HFF-Myc (cell line): ENCODE measurements around the gene DYNC2LI1.

Experiments
- DNase-seq: peaks from one replicate; pipeline ENCODE4 v3.0.0-alpha.2; 2011; ENCODE audit warnings: low read depth; ENCODE audit errors: extremely low read depth
- H3K4me3 ChIP-seq: replicated peaks from 2 replicates; pipeline ENCODE4 v1.5.1; 2011; ENCODE audit warnings: low read depth, mild to moderate bottlenecking, control low read depth, low read length
- TF ChIP-seq, protein P1 (sequence below): IDR thresholded peaks from 2 replicates; pipeline ENCODE4 v1.5.1; 2012; ENCODE audit warnings: mild to moderate bottlenecking, low read depth, low read length, control low read depth; ENCODE audit errors: missing control alignments

DYNC2LI1 gene

DNA sequence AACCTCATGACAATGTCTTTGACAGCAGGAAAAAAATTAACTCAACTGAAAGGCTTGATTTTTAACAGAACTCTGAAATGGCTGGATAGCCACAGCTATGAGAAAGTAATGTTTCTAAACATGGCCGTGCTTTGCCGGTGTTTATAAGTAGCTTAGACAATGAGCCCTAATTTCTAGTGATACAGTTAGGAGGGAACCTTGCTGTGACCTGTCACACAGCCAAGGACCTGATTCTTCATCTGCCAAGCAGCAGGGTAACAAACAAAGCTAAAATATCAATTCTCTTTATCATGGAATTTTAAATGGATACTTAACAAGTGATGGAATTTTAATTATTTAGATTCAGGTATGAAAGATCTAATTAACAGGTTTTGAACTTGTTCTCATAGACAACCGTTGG lies 24.3 kb upstream of the DYNC2LI1 start:
- no peak overlapping the region for H3K4me3 ChIP-seq
- no peak for DNase-seq
- TF ChIP-seq, protein P1, sequence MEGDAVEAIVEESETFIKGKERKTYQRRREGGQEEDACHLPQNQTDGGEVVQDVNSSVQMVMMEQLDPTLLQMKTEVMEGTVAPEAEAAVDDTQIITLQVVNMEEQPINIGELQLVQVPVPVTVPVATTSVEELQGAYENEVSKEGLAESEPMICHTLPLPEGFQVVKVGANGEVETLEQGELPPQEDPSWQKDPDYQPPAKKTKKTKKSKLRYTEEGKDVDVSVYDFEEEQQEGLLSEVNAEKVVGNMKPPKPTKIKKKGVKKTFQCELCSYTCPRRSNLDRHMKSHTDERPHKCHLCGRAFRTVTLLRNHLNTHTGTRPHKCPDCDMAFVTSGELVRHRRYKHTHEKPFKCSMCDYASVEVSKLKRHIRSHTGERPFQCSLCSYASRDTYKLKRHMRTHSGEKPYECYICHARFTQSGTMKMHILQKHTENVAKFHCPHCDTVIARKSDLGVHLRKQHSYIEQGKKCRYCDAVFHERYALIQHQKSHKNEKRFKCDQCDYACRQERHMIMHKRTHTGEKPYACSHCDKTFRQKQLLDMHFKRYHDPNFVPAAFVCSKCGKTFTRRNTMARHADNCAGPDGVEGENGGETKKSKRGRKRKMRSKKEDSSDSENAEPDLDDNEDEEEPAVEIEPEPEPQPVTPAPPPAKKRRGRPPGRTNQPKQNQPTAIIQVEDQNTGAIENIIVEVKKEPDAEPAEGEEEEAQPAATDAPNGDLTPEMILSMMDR, result no peak

DNA sequence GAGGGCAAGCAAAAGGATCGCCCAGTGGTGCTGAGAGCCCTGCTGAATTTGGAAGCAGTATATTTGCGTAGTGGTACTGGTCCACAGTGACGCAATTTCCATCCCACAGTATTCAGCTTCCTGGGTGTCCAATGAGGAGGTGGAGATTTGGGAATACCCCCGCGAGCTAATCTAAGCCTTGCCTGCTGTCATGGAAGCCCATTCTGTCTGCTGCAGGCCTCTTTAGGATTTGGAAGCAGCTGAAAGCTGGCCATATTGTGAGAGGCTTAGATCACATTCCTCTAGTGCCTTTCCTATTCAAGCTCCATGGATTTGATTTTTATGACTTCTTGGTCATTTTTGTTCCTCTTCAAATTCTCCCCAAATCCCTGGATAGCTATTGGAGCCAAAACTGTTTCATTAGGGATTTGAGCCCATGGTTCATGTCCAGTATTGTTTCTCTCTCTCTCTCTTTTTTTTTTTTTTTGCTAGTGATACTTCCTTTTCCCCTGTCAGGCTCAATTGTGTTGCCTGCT lies 22.3 kb upstream of the DYNC2LI1 start:
- H3K4me3 ChIP-seq, result no peak overlapping the region
- DNase-seq, result no peak
- TF ChIP-seq, protein P1, result no peak

DNA sequence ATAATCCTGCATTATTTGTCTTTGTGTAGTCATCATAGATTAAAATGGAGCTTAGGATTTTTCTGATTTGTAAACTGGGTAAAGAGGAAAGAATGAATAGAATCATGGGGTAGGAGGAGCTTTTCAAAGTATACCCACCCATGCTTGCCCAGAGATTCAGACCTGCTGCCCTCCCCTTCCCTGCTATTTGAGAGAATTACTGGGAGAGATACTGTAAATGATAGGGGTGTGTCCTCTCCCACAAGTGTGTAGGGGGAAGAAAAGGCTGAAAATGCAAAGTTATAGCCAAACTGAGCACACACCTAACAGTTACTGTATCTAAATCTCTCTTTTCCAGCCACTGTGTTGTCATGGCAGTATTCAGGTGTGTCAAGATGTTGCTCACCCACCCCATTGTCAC lies 21.5 kb upstream of the DYNC2LI1 start:
- no peak overlapping the region for H3K4me3 ChIP-seq
- TF ChIP-seq, protein P1, result no peak
- no peak for DNase-seq

DNA sequence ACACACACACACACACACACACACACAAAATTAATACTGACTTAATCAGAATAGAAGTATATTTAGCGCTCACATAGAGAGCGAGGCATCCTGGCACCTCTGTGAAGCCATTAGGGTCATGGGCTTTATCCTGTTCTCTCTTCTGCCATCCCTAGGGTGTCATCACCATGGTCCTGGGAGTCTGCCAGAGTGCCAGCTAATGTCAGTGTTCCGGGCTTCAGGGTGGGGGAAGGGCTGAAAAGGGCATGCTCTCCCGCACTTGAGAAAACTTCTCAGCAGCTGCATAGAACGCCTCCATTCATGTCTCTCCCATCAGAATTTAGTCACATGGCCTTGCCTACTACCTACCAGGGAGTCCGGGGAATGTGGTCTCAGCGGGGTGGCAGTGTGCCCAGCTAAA lies 19.7 kb upstream of the DYNC2LI1 start:
- TF ChIP-seq, protein P1, result no peak
- no peak overlapping the region for H3K4me3 ChIP-seq
- DNase-seq, result no peak

DNA sequence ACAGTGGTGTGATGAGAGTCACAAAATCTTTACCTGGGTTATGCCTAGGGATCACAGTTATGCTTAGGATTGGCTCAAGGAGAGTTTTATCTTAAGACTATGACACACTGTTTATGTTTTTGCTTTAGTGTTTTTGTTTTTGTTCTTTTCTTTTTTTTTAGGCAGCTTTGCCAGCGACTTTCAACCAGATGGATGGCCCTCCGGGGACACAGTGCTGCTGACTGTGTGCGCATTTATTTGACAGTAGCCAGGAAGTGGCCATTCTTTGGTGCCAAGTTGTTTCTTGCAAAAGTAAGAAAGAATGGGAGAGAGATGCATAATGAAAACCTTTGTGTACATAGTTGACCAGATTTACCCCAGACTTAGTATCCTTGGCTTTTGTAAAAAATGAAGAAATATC lies 15.1 kb upstream of the DYNC2LI1 start:
- no peak overlapping the region for H3K4me3 ChIP-seq
- TF ChIP-seq, protein P1, result no peak
- DNase-seq, result no peak

DNA sequence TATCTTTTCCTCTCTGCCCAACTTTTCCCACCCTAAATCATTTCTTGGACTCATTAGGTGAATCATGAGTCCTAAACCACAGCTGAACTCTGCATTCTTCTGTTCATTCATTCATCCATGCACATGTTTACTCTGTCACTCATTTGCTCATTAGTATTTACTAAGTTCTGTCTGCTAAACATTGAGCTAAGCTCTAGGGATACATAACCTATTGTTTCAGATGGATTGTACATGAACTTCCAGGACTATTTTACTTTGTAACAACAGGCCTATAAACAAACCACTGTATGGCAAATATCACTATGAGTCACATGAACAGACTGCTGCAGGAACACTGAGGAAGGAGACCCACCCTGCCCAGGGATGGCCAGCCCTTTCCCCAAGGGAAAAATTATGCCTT lies 14.6 kb upstream of the DYNC2LI1 start:
- no peak overlapping the region for H3K4me3 ChIP-seq
- peak; percentile 29 for DNase-seq
- TF ChIP-seq, protein P1, result no peak

DNA sequence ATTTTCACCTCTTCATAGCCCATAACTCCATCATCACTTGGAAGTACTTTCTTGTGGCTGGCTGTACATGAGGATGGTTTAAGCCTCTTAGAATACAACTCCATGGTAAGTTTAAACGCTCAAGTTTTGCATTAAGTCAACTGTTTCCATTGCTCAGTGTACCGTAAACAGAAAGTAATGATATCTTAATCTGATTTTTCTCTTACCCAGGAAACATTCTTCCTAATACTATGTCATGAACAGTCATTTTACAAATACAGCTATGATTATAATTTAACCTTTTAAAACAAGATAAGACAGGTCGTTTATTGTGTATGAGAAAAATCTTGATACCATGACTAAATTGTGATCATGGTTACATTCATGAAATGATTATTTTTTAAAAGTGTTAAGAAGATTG lies 11.6 kb upstream of the DYNC2LI1 start:
- TF ChIP-seq, protein P1, result no peak
- no peak overlapping the region for H3K4me3 ChIP-seq
- no peak for DNase-seq
